ENCODE measurements around the gene ZNF552. TPM values are rescaled to one million over a fixed set of nuclear protein-coding genes. Genes with fewer than 3 reads are reported as not detected.

ZNF552 gene
- total RNA-seq, 4 donors from 2014 or later = 3.9 to 10.4 (median 5.4) TPM

- TF ChIP-seq CTCF (IDR thresholded peaks at IDR 0.05; ENCODE audit: low read depth) = no peak
Measured at GRCh38 chr19:57813919-57814504, 701 bp downstream of the ZNF552 start.

- no peak for TF ChIP-seq CTCF (IDR thresholded peaks at IDR 0.05; ENCODE audit: low read depth)
Measured at GRCh38 chr19:57812226-57812625, 2.5 kb downstream of the ZNF552 start.

DNA sequence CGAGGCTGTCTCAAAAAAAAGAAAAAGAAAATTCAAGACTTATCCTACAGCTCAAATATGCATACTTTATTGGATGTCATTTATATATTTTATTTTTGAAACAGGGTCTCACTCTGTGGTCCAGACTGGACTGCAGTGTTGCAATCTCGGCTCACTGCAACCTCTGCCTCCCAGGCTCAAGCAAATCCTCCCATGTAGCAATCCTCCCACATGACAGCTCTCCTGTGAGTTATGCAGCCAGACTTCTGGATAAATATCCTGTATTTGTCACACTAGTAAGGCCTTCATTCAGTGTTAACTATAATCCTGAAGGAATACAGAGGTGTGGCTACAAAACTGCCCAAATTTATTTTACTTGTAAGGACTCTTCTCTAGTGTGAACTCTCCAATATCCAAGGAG lies 7.2 kb downstream of the ZNF552 start:
- TF ChIP-seq CTCF (IDR thresholded peaks at IDR 0.05; ENCODE audit: low read depth) = no peak

GRCh38 chr19:57803594-57804325 lies 11.0 kb downstream of the ZNF552 start:
- no peak for TF ChIP-seq CTCF (IDR thresholded peaks at IDR 0.05; ENCODE audit: low read depth)

GRCh38 chr19:57803265-57803593 lies 11.5 kb downstream of the ZNF552 start:
- no peak for TF ChIP-seq CTCF (IDR thresholded peaks at IDR 0.05; ENCODE audit: low read depth)

DNA sequence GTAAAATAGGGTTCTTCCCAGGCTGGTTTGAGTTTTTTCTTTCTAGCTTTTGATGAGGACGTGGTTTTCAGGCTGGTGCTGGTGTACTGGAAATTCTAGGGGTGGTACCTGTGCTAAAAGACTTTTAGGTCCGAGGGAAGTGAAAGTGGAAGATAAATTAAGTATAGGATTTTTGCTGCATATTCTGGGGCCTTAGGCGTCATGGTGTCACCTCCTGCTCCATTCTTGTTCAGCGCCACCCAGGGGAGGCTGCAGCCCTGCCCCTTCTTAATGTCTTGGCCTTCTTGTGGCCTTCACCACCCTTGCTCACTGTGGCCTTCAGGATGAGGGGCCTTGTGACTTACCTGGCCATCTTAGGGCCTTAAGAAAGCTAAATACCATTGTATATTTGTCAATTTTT lies 12.4 kb downstream of the ZNF552 start:
- TF ChIP-seq CTCF (IDR thresholded peaks at IDR 0.05; ENCODE audit: low read depth) = no peak

DNA sequence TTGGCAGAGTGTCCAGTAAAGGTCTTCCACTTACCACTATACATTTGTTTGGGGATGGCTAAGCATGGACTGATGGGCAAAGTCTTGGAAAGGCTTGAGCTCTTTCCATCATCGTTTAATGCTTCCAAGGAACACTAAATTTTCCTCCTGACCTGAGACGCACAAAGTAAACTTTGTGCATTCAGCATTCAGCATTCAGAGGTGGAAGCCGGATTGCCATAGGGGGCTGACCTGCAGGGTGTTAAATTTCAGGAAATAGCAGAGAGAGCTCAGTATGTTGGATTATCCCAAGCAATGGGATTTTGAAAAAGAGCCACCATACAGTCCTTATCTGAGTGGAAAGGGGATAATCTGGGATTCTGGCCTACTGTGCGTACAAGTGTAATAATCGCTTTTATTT lies 14.0 kb downstream of the ZNF552 start:
- TF ChIP-seq CTCF (IDR thresholded peaks at IDR 0.05; ENCODE audit: low read depth) = no peak
